ENCODE data around the gene BEGAIN.

The BEGAIN gene

GRCh38 chr14:100569734-100570286 is 17.4 kb downstream of the BEGAIN start:
- no peak for DNase-seq (ENCODE audit: low read depth)
- H3K4me3 ChIP-seq (ENCODE audit: low read depth, low read length): no peak overlapping the region
- no peak for TF ChIP-seq CTCF (IDR thresholded peaks at IDR 0.05; ENCODE audit: low read depth, low read length, missing control alignments)

DNA sequence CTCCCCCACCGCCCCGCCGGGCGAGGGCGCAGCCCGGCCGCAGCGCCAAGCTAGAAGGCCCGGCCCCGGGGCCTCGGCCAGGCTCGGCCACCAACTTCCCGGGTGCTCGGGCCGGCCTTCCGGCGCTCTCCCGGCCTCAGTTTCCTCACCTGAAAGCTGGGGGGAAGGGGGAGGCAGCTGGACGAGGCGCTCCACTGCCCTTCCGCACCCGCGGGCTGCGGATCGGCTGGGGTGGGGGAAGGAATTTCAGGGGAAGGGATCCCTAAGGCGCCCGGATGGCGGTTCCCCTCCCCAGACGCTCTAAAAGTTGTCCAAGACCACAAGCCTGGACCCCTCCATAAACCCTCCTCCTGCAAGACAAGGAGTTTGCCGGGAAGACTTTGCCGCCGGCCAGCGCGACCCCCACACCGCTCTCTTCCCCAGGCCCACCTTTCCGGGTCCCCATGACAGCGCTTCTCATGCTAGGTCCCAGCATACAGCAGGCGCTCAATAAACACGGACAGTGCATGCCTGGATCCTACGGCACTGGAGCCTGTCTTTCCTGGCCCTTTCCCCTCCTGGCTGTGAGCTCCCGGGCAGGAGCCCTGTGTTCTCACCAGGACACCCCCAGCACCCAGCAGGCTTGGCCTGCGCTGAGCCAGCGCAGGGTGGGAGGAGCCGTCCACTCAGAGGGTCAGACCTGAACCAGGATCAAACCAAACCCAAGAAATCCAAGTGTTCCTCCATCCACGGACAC is 18.1 kb downstream of the BEGAIN start:
- TF ChIP-seq CTCF (IDR thresholded peaks at IDR 0.05; ENCODE audit: low read depth, low read length, missing control alignments): no peak
- no peak for DNase-seq (ENCODE audit: low read depth)
- no peak overlapping the region for H3K4me3 ChIP-seq (ENCODE audit: low read depth, low read length)

GRCh38 chr14:100568164-100568997 is 18.8 kb downstream of the BEGAIN start:
- H3K4me3 ChIP-seq (ENCODE audit: low read depth, low read length): no peak overlapping the region
- no peak for DNase-seq (ENCODE audit: low read depth)
- TF ChIP-seq CTCF (IDR thresholded peaks at IDR 0.05; ENCODE audit: low read depth, low read length, missing control alignments): no peak

- no peak for TF ChIP-seq CTCF (IDR thresholded peaks at IDR 0.05; ENCODE audit: low read depth, low read length, missing control alignments)
- DNase-seq (ENCODE audit: low read depth): no peak
- H3K4me3 ChIP-seq (ENCODE audit: low read depth, low read length): no peak overlapping the region
These were observed 19.4 kb downstream of the BEGAIN start for GRCh38 chr14:100567877-100568163.

GRCh38 chr14:100567009-100567876 is 20.0 kb downstream of the BEGAIN start:
- DNase-seq (ENCODE audit: low read depth): no peak
- TF ChIP-seq CTCF (IDR thresholded peaks at IDR 0.05; ENCODE audit: low read depth, low read length, missing control alignments): no peak
- no peak overlapping the region for H3K4me3 ChIP-seq (ENCODE audit: low read depth, low read length)

DNA sequence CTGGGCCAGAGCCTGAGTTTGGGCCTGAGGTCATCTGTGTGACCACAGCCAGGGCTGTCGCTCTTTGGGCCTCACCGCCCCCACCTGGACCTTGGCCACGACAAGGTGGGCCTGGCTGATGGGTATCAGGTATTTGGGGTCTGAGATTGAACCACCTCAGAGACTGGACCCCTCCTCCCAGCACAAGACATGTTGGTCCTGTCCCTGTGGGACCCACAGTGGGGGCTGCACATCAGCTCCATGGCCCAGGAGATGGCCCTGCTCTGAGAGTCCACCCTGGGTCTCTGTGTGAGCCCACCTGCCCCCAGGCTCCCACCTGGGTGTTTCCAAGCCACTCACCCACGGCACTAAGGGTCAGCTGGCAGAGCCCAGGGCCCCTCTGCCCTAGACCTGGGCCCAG is 20.6 kb downstream of the BEGAIN start:
- TF ChIP-seq CTCF (IDR thresholded peaks at IDR 0.05; ENCODE audit: low read depth, low read length, missing control alignments): no peak
- DNase-seq (ENCODE audit: low read depth): no peak
- no peak overlapping the region for H3K4me3 ChIP-seq (ENCODE audit: low read depth, low read length)

Data from GM12864 (cell line).